HepG2 (cell line): ENCODE results near the gene PCAT6. TPM values are rescaled to one million over a fixed set of nuclear protein-coding genes. Genes with fewer than 3 reads are reported as not detected.

Experiments used
- ATAC-seq: fragments of 200-7000 bp; cut with Tn5 transposase; 3 replicates; pipeline ENCODE4 v1.9.1; 2020; ENCODE audit warnings: mild to moderate bottlenecking, moderate library complexity
- BruUV-seq: library from RNA; stranded (reverse); fragments of 400-500 nt; replicated peaks from 2 replicates; lab custom pipeline; 2021; lab: Mats Ljungman, UMichigan
- CTCF ChIA-PET: fragments of 300-600 bp; formaldehyde crosslinking; extraction: SDS; loops from one replicate; lab custom pipeline; 2021; ENCODE audit warnings: low total read pairs, inconsistent platforms, low intra/inter-chr PET ratio; lab: Yijun Ruan, JAX
- POLR2A ChIA-PET: fragments of 350-600 bp; sonication (Branson Sonifier 250); formaldehyde crosslinking; loops from one replicate; lab custom pipeline; 2020; ENCODE audit warnings: antibody characterized with exemption, inconsistent platforms; lab: Yijun Ruan, JAX
- DNase-seq: peaks from one replicate; pipeline ENCODE4 v3.0.0-alpha.2; 2015; ENCODE audit warnings: low spot score
- FAIRE-seq: peaks from 3 replicates; lab custom pipeline; 2011; peaks lifted over from hg19 to GRCh38; lab: Jason Lieb, UNC
- H2AFZ ChIP-seq: one replicate; pipeline ENCODE4 v1.6.1; 2011; ENCODE audit warnings: low read length, inconsistent platforms
- H3K27ac ChIP-seq: fragments of 300-600 bp; 3 replicates; pipeline ENCODE4 v1.8.0; 2011; ENCODE audit warnings: mixed run types, mild to moderate bottlenecking, mixed read lengths, low read length, inconsistent platforms; ENCODE audit not compliant: insufficient read depth; ENCODE audit errors: extremely low read length
- H3K27me3 ChIP-seq, 2 experiments: fragments of 200-600 bp in 1 of 2; 2 replicates in 1 of 2; 3 replicates in 1 of 2; pipeline versions ENCODE4 v1.6.0 to v1.8.0; 2011; ENCODE audit warnings: low read length in 2 of 2, mild to moderate bottlenecking in 2 of 2, moderate library complexity in 2 of 2, inconsistent platforms in 1 of 2; ENCODE audit not compliant: insufficient read depth in 2 of 2, control insufficient read depth in 1 of 2
- H3K36me3 ChIP-seq, 2 experiments: fragments of 200-600 bp in 1 of 2; replicated peaks in 1 of 2; 2 replicates in 1 of 2; 3 replicates in 1 of 2; pipeline versions ENCODE4 v1.5.1 to v1.8.0; 2011; ENCODE audit warnings: low read length in 2 of 2, inconsistent platforms in 1 of 2; ENCODE audit not compliant: insufficient read depth in 2 of 2, control insufficient read depth in 1 of 2
- H3K4me1 ChIP-seq: 2 replicates; pipeline ENCODE4 v1.5.1; 2012; ENCODE audit warnings: low read length, inconsistent platforms; ENCODE audit not compliant: insufficient read depth
- H3K4me2 ChIP-seq: 2 replicates; pipeline ENCODE4 v1.6.0; 2011; ENCODE audit warnings: low read depth, low read length, inconsistent platforms
- H3K4me3 ChIP-seq, 3 experiments: fragments of 200-600 bp in 1 of 3; sonication (generic), shearing (Covaris generic) in 1 of 3; replicated peaks in 1 of 3; 2 replicates each; pipeline ENCODE4 v1.5.1; 2011 to 2016; ENCODE audit warnings: low read length in 3 of 3, inconsistent platforms in 2 of 3, low read depth in 2 of 3, mild to moderate bottlenecking in 2 of 3, control low read depth in 1 of 3, mixed read lengths in 1 of 3; ENCODE audit not compliant: insufficient read depth in 1 of 3
- H3K79me2 ChIP-seq: one replicate; pipeline ENCODE4 v1.6.1; 2011; ENCODE audit warnings: low read length, inconsistent platforms; ENCODE audit not compliant: insufficient read depth
- H3K9ac ChIP-seq: 2 replicates; pipeline ENCODE4 v1.6.0; 2011; ENCODE audit warnings: mild to moderate bottlenecking, low read depth, low read length, inconsistent platforms; ENCODE audit not compliant: insufficient read depth
- H3K9me3 ChIP-seq: 2 replicates; pipeline ENCODE4 v1.5.1; 2012; ENCODE audit warnings: mild to moderate bottlenecking, low read length
- H4K20me1 ChIP-seq: 2 replicates; pipeline ENCODE4 v1.6.0; 2011; ENCODE audit warnings: inconsistent platforms, mild to moderate bottlenecking, low read length, moderate library complexity; ENCODE audit not compliant: insufficient read depth
- EED ChIP-seq: sonication (generic); formaldehyde crosslinking; IDR thresholded peaks from 2 replicates; pipeline ENCODE4 v1.5.0; 2020; ENCODE audit warnings: mild to moderate bottlenecking, missing genetic modification reagents
- MTF1 ChIP-seq: sonication (generic); formaldehyde crosslinking; IDR thresholded peaks from 2 replicates; pipeline ENCODE4 v1.5.0; 2020; ENCODE audit warnings: missing genetic modification reagents
- SALL1 ChIP-seq: sonication (generic); formaldehyde crosslinking; IDR thresholded peaks from 2 replicates; pipeline ENCODE4 v1.8.0; 2022; ENCODE audit warnings: mild to moderate bottlenecking, missing genetic modification reagents
- SCMH1 ChIP-seq: sonication (generic); formaldehyde crosslinking; IDR thresholded peaks from 2 replicates; pipeline ENCODE4 v1.9.0; 2021; ENCODE audit warnings: missing genetic modification reagents, mild to moderate bottlenecking, borderline replicate concordance
- ZFP1 ChIP-seq: IDR thresholded peaks from 2 replicates; pipeline ENCODE4 v1.6.1; 2016
- ZFP37 ChIP-seq: sonication (generic); formaldehyde crosslinking; IDR thresholded peaks from 2 replicates; pipeline ENCODE4 v1.4.0; 2020; ENCODE audit warnings: missing genetic modification reagents, borderline replicate concordance
- ZFYVE20 ChIP-seq: sonication (generic); formaldehyde crosslinking; IDR thresholded peaks from 2 replicates; pipeline ENCODE4 v1.8.0; 2023; ENCODE audit warnings: low read depth, mild to moderate bottlenecking, moderate library complexity, missing genetic modification reagents, borderline replicate concordance
- ZNF282 ChIP-seq: fragments of 450-650 bp; IDR thresholded peaks from 2 replicates; pipeline ENCODE4 v1.6.1; 2018; ENCODE audit not compliant: partially characterized antibody
- ZNF318 ChIP-seq: sonication (generic); formaldehyde crosslinking; IDR thresholded peaks from 2 replicates; pipeline ENCODE4 v1.4.0; 2020; ENCODE audit warnings: mild to moderate bottlenecking, missing genetic modification reagents
- ZNF562 ChIP-seq: sonication (generic); formaldehyde crosslinking; IDR thresholded peaks from 2 replicates; pipeline ENCODE4 v1.8.0; 2022; ENCODE audit warnings: missing genetic modification reagents, borderline replicate concordance
- ZNF598 ChIP-seq: sonication (generic); formaldehyde crosslinking; IDR thresholded peaks from 2 replicates; pipeline ENCODE4 v1.5.1; 2020; ENCODE audit warnings: mild to moderate bottlenecking, missing genetic modification reagents, borderline replicate concordance
- WGBS: methylation state at CpG from one replicate; pipeline ENCODE4 v1.1.6; 2017; ENCODE audit warnings: low lambda C conversion rate; 5-methylcytosine and 5-hydroxymethylcytosine counted together
- in situ Hi-C: cut with HindIII; loops from 2 replicates; pipeline ENCODE4 v1.10.0; 2017; ENCODE audit warnings: low pct_unique_long_range_greater_than_20kb; ENCODE audit not compliant: extremely low pct_ligation_motif_present
- intact Hi-C: fragments of 100-400 bp; cut with micrococcal nuclease; formaldehyde crosslinking; loops from one replicate; pipeline ENCODE4 v1.10.0; 2022; ENCODE audit not compliant: unreplicated experiment
- polyA plus RNA-seq, 8 experiments: library from polyadenylated mRNA; depleted of rRNA in 3 of 8; stranded (reverse) in 7 of 8; unstranded in 1 of 8; fragments of >200 nt; fragmentation: Illumina TruSeq in 4 of 8; extraction: Trizol in 4 of 8; gene quantifications; 2 replicates each; pipeline versions ENCODE4 v1.2.1 to v1.2.3, GENCODE V29; 2011 to 2016; ENCODE audit warnings: low read depth in 4 of 8, missing spikeins in 1 of 8, mixed read lengths in 1 of 8; ENCODE audit not compliant: insufficient read depth in 1 of 8
- total RNA-seq, 5 experiments: library from RNA; depleted of rRNA; stranded (reverse); fragments of >200 nt; fragmentation: Illumina TruSeq; extraction: Trizol; gene quantifications; 2 replicates each; pipeline ENCODE4 v1.2.3, GENCODE V29; 2016; ENCODE audit warnings: low read depth in 1 of 5

Gene PCAT6
- total and polyA plus RNA-seq, 2 of the 13 experiments (the other 11 are each of a cell fraction or from before 2014, with no cell fraction given) = 0.60 to 4.4 TPM

- TF ChIP-seq ZFP37 (CRISPR knock-in tag) (no peak), ZNF562 (CRISPR knock-in tag) (no peak), SALL1 (CRISPR knock-in tag) (no peak), ZNF598 (CRISPR knock-in tag) (no peak), ZFP1 (CRISPR knock-in tag) (no peak), ZNF282 (no peak), ZFYVE20 (no peak), ZNF318 (no peak), EED (no peak), MTF1 (CRISPR knock-in tag) (no peak), SCMH1 (CRISPR knock-in tag) (no peak)
- TF ChIP-seq, all 625 proteins: peak for 0
- 35% methylated on average over 3 of the region's 3 CpGs for WGBS
Observed at GRCh38 chr1:202831906-202832305, 21.2 kb downstream of the PCAT6 start.

More at GRCh38 chr1:202831906-202832305, 21.2 kb downstream of the PCAT6 start:
- ChIA-PET CTCF (no interaction called here), POLR2A (no interaction called here)
- Histone ChIP-seq H3K4me2 (no peak overlapping the region), H3K36me3 (no peaks in the 10 kb centered on the region), H3K27me3 (peaks cover 0 to 4% of the 10 kb centered on the region in 2 experiments; a peak in 2 of 5 replicates), H3K4me1 (peaks cover 5% of the 10 kb centered on the region; the same call in 1 of the 2 replicates), H3K9ac (no peak overlapping the region), H3K27ac (no peak overlapping the region), H3K4me3 (no peak overlapping the region), H2AFZ (no peak overlapping the region), H3K79me2 (no peaks in the 10 kb centered on the region), H3K9me3 (no peaks in the 10 kb centered on the region), H4K20me1 (no peaks in the 10 kb centered on the region)
- no TSS peak for BruUV-seq
- FAIRE-seq (no peak), DNase-seq (no peak), ATAC-seq (no peak)
- intact Hi-C loops = no loop called here
- in situ Hi-C loops = no loop called here
